Nephron (organoid): Measurements from ENCODE around the gene MON2.

Experiments used
- H3K27ac Mint-ChIP-seq, 3 experiments: 2 replicates each; pipeline ENCODE4 v1.8.0; 2020; ENCODE audit warnings: mixed read lengths in 3 of 3, mild to moderate bottlenecking in 2 of 3, moderate library complexity in 1 of 3
- H3K27me3 Mint-ChIP-seq: 2 replicates; pipeline ENCODE4 v1.8.0; 2021; ENCODE audit warnings: low read depth, mild to moderate bottlenecking, moderate library complexity, mixed read lengths
- H3K36me3 Mint-ChIP-seq: 2 replicates; pipeline ENCODE4 v1.8.0; 2020; ENCODE audit warnings: low read depth, mixed read lengths
- H3K4me1 Mint-ChIP-seq: 2 replicates; pipeline ENCODE4 v1.8.0; 2020; ENCODE audit warnings: mixed read lengths
- H3K4me3 Mint-ChIP-seq, 3 experiments: 2 replicates each; pipeline ENCODE4 v1.8.0; 2020; ENCODE audit warnings: mild to moderate bottlenecking in 3 of 3, mixed read lengths in 3 of 3, moderate library complexity in 2 of 3
- H3K9me3 Mint-ChIP-seq: 2 replicates; pipeline ENCODE4 v1.8.0; 2020; ENCODE audit warnings: mixed read lengths
- CTCF ChIP-seq, 3 experiments: fragments of 200-600 bp; sonication (generic); IDR thresholded peaks; one replicate each; pipeline ENCODE4 v1.5.0; 2021; ENCODE audit warnings: antibody characterized with exemption in 3 of 3; ENCODE audit not compliant: unreplicated experiment in 3 of 3

MON2 gene

DNA sequence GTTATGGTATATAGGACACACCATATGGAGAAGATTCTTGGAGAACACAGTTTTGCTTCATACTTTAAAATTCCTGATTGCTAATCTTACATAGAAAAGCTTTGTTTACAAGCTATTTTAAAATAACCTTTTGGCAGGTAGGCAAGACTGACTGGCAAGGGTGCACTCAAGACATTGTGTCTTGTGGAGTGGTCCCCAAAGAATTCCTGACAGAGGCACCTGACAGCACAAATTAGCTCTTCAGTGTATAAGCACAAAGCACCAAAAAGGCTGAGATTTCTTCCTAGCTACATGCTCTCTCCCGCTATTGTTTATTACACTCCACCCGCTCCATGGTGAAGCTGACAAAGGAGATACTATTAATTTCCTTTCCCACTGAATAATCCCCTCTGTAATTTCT is 139.4 kb downstream of the MON2 start:
- no peak for TF ChIP-seq CTCF (IDR thresholded peaks at IDR 0.05; ENCODE audit: unreplicated experiment in 3 of 3)
- peak overlapping the region; percentile 91 to 98 (median 97) for H3K4me3 Mint-ChIP-seq
- peak overlapping the region in 2 of 3 experiments; percentile 38 to 95 for H3K27ac Mint-ChIP-seq
- peaks cover 9% of the 10 kb centered on the region for H3K36me3 Mint-ChIP-seq
- H3K27me3 Mint-ChIP-seq, result no peaks in the 10 kb centered on the region
- H3K4me1 Mint-ChIP-seq, result peaks cover 35% of the 10 kb centered on the region
- no peaks in the 10 kb centered on the region for H3K9me3 Mint-ChIP-seq

GRCh38 chr12:62606654-62607053 is 140.0 kb downstream of the MON2 start:
- Mint-ChIP-seq H3K27me3 (no peaks in the 10 kb centered on the region), H3K27ac (no peak overlapping the region), H3K4me3 (peak overlapping the region in 1 of 3 experiments; percentile 50), H3K4me1 (peaks cover 28% of the 10 kb centered on the region), H3K9me3 (no peaks in the 10 kb centered on the region), H3K36me3 (peaks cover 9% of the 10 kb centered on the region)
- no peak for TF ChIP-seq CTCF (IDR thresholded peaks at IDR 0.05; ENCODE audit: unreplicated experiment in 3 of 3)

DNA sequence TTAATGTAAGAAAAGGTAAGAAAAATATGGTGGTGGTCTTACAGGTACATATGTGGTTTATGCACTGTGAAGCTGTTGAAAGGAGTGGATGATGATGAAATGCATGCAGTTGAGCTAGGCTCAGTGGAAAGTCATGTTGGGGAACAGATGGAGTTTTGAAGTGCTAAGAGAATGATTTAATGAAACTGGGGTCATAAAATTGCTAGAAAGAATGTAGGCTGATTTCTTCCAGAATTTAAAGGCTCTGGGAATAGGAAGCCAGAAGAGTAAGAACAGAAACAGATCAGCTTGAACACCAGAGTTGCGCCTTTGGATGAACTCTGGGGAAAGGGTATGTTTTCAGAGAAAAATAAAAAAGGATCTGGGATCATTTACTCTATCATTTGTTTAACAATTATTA is 146.5 kb downstream of the MON2 start:
- H3K27ac Mint-ChIP-seq, result no peak overlapping the region
- no peaks in the 10 kb centered on the region for H3K9me3 Mint-ChIP-seq
- peaks cover 12% of the 10 kb centered on the region for H3K4me1 Mint-ChIP-seq
- no peak overlapping the region for H3K4me3 Mint-ChIP-seq
- no peaks in the 10 kb centered on the region for H3K27me3 Mint-ChIP-seq
- TF ChIP-seq CTCF (IDR thresholded peaks at IDR 0.05; ENCODE audit: unreplicated experiment in 3 of 3), result no peak
- H3K36me3 Mint-ChIP-seq, result peaks cover 25% of the 10 kb centered on the region

DNA sequence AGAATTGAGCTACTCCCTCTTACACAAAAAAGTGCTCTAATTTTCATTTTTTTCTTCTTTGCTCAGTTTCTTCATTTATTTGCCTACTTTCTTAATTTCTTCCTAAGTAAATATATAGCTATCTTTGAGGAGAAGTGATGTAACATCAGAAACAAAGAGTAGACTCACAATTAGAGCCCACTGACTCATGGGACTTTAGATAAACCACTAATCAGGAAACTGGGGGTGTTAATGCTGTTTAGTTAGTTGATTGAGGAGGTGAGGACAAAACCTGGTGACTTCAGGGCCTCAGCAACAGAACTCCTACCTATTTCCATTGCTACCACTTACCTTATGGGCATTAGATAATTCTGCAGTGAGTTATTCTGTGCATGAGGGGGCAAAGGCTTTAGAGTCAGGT is 151.7 kb downstream of the MON2 start:
- Mint-ChIP-seq H3K27me3 (no peaks in the 10 kb centered on the region), H3K4me3 (no peak overlapping the region), H3K36me3 (peaks cover 12% of the 10 kb centered on the region), H3K4me1 (peaks cover 7% of the 10 kb centered on the region), H3K27ac (no peak overlapping the region), H3K9me3 (no peaks in the 10 kb centered on the region)
- TF ChIP-seq CTCF (IDR thresholded peaks at IDR 0.05; ENCODE audit: unreplicated experiment in 3 of 3), result no peak

DNA sequence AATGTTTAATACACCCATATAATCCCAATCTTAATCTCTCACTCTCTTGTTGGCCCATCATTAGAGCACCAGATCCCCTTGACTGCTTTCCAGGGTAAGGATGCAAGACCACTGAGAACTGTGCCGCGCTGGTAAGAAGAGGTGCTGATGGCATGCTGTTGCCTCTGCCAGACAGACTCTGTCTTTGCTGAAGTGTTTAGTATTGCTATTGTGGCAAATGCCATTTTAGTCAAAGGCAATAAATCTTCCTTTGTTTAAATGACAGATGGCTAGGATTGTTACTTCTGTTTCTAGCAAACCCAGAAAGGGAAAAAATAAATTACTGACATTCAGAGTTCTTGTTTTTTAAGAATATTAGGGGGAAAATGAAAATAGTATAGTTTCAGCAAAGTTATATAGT is 152.3 kb downstream of the MON2 start:
- H3K4me1 Mint-ChIP-seq, result peaks cover 7% of the 10 kb centered on the region
- H3K4me3 Mint-ChIP-seq, result no peak overlapping the region
- H3K9me3 Mint-ChIP-seq, result no peaks in the 10 kb centered on the region
- no peak overlapping the region for H3K27ac Mint-ChIP-seq
- H3K36me3 Mint-ChIP-seq, result peaks cover 12% of the 10 kb centered on the region
- H3K27me3 Mint-ChIP-seq, result no peaks in the 10 kb centered on the region
- TF ChIP-seq CTCF (IDR thresholded peaks at IDR 0.05; ENCODE audit: unreplicated experiment in 3 of 3), result no peak

DNA sequence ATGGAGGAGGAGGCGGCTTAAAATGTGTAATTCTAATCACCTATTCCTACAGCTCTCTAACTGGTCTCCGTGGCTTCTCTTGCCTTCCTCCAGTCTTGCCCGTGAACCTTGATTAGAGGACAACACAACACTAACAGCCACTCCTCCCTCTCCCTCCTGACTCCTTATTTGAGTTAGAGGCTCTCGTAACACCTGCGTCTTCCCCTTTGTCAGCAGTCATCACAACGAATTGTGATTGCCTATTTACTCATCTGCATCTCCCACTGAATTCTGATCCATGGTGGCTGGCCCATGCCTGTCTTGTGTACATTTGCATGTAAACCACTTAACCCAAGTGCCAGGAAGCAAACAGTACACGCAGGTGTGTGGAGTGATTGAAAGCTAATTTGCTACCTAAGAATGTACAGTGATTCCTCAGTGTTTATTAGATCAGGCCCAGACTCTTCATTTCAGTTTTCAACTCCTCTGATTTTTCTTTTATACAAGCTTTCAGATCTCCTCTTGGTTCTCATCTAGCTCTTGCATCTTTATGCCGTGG is 154.5 kb downstream of the MON2 start:
- Mint-ChIP-seq H3K36me3 (peaks cover 9% of the 10 kb centered on the region), H3K27me3 (no peaks in the 10 kb centered on the region), H3K9me3 (no peaks in the 10 kb centered on the region), H3K4me3 (no peak overlapping the region), H3K27ac (no peak overlapping the region), H3K4me1 (peaks cover 16% of the 10 kb centered on the region)
- TF ChIP-seq CTCF (IDR thresholded peaks at IDR 0.05; ENCODE audit: unreplicated experiment in 3 of 3), result no peak
